AG10803 (cell line): ENCODE data around the gene OR2A2.
"Not testable (repeated sequence)": the region's sequence is repeated elsewhere in the genome, so short reads cannot be mapped to it uniquely, and the experiment has no call there.

ENCODE experiments used
- DNase-seq: peaks from one replicate; pipeline ENCODE4 v3.0.0; 2010; ENCODE audit warnings: low read depth
- H3K4me3 ChIP-seq: 2 replicates; pipeline ENCODE4 v1.5.1; 2011; ENCODE audit warnings: mild to moderate bottlenecking, low read length, control low read depth
- CTCF ChIP-seq: conservative IDR thresholded peaks from 2 replicates; pipeline ENCODE4 v1.5.1; 2011; ENCODE audit warnings: mild to moderate bottlenecking, low read length, control low read depth, inconsistent platforms

The OR2A2 gene

GRCh38 chr7:144113651-144114050 is 4.3 kb downstream of the OR2A2 start:
- no peak for TF ChIP-seq CTCF
- H3K4me3 ChIP-seq = no peak overlapping the region
- DNase-seq = no peak

- no peak for DNase-seq
- no peak for TF ChIP-seq CTCF
- H3K4me3 ChIP-seq = no peak overlapping the region
Measured at GRCh38 chr7:144118341-144118740, 9.0 kb downstream of the OR2A2 start.

- no peak for DNase-seq
- no peak for TF ChIP-seq CTCF
- H3K4me3 ChIP-seq = no peak within 1 kb of the TSS
Measured at GRCh38 chr7:144122876-144123275, 13.5 kb downstream of the OR2A2 start, which contains the start of gene OR2A14. Gene OR2A14, plus strand, starts transcription at chr7:144123176. Its CDS starts 5,937 bp downstream, at chr7:144129113.

DNA sequence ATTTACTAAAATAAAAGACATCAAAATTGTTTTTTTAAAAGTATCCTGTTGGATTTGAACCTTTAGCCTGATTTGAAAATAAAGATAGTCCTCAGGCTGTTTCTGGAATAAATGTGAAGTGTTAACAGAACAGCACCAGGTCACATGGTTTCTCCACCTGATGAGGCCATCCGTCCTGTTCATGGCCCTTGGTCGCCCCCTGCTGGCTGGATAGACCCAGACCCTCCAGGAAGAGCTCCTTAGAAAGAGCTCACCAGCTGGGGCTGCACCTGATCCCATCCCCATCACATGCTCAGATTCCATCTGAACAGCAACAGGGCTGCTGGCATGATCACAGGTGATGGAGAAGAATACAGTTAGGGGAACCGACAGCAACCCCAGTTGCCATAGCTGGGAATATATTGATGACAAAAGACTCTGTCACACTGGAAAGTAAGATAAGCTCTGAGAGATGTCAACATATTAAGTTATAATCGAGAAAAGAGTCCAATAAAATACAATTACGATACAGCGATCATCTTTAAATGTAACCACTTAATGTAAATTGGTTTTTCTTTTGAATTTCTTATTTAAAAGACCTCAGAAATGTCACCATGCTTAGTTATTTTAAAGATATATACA is 18.4 kb downstream of the OR2A2 start:
- peak; percentile 69 for DNase-seq
- H3K4me3 ChIP-seq = no peak overlapping the region
- TF ChIP-seq CTCF = peak; percentile 89

DNA sequence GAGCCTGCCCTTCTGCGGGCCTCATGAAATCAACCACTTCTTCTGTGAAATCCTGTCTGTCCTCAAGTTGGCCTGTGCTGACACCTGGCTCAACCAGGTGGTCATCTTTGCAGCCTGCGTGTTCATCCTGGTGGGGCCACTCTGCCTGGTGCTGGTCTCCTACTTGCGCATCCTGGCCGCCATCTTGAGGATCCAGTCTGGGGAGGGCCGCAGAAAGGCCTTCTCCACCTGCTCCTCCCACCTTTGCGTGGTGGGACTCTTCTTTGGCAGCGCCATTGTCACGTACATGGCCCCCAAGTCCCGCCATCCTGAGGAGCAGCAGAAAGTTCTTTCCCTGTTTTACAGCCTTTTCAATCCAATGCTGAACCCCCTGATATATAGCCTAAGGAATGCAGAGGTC is 20.2 kb downstream of the OR2A2 start:
- DNase-seq, H3K4me3 ChIP-seq: not testable (repeated sequence)

- no peak for TF ChIP-seq CTCF
- no peak for DNase-seq
- H3K4me3 ChIP-seq = no peak overlapping the region
Measured at GRCh38 chr7:144130730-144131129, 21.3 kb downstream of the OR2A2 start.

GRCh38 chr7:144132262-144132661 is 22.9 kb downstream of the OR2A2 start:
- no peak for TF ChIP-seq CTCF
- no peak overlapping the region for H3K4me3 ChIP-seq
- no peak for DNase-seq

DNA sequence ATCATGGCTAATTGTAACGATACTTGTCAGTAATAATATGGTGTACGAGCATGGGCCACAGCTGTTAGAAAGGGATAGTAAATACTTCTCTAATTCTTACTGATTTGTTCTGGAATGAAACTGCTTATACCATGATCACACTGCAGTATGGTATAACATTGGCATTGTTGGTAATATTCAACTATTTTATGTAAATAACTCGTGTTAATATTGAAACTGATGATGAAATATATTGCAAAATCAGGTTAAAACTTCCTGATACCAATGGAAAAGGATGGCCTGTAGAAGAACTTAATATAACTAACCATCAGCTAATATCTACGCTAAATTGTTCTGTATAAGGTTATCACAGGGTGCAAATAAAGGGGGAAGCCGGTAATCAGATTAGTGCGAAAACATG is 23.9 kb downstream of the OR2A2 start:
- no peak overlapping the region for H3K4me3 ChIP-seq
- DNase-seq = no peak
- TF ChIP-seq CTCF = no peak
